ENCODE results near the gene ELF5. TPM values are rescaled to one million over a fixed set of nuclear protein-coding genes. Genes with fewer than 3 reads are reported as not detected.

ELF5 gene
- total RNA-seq, 2 donors from 2014 or later = 0.18 to 2.7 TPM

- TF ChIP-seq CTCF (IDR thresholded peaks at IDR 0.05) (no peak), POLR2AphosphoS5 (IDR thresholded peaks at IDR 0.05) (no peak), POLR2A (IDR thresholded peaks at IDR 0.05) (no peak)
- Histone ChIP-seq H3K36me3 (no peaks in the 10 kb centered on the region), H3K27me3 (replicated peaks; ENCODE audit: insufficient read depth) (no peaks in the 10 kb centered on the region), H3K27ac (no peak overlapping the region), H3K4me1 (replicated peaks) (no peaks in the 10 kb centered on the region), H3K4me3 (no peak overlapping the region), H3K9me3 (no peaks in the 10 kb centered on the region)
- no peak for DNase-seq (ENCODE audit: low spot score)
- 79% methylated on average over 3 of the region's 3 CpGs for WGBS
- intact Hi-C loops (cut with DNase I) = no loop called here
Measured at GRCh38 chr11:34552270-34552669, 38.7 kb upstream of the ELF5 start.

- H3K36me3 ChIP-seq = no peaks in the 10 kb centered on the region
- no peaks in the 10 kb centered on the region for H3K4me1 ChIP-seq (replicated peaks)
- no peaks in the 10 kb centered on the region for H3K27me3 ChIP-seq (replicated peaks; ENCODE audit: insufficient read depth)
- TF ChIP-seq CTCF (IDR thresholded peaks at IDR 0.05) (no peak), POLR2AphosphoS5 (IDR thresholded peaks at IDR 0.05) (no peak), POLR2A (IDR thresholded peaks at IDR 0.05) (no peak)
- no peak for DNase-seq (ENCODE audit: low spot score)
- no peak overlapping the region for H3K4me3 ChIP-seq
- H3K27ac ChIP-seq = no peak overlapping the region
- 66% methylated on average over 5 of the region's 5 CpGs for WGBS
- no peaks in the 10 kb centered on the region for H3K9me3 ChIP-seq
- intact Hi-C loops (cut with DNase I) = no loop called here
Measured at GRCh38 chr11:34549271-34549670, 35.7 kb upstream of the ELF5 start.

- Histone ChIP-seq H3K4me3 (no peak overlapping the region), H3K4me1 (replicated peaks) (no peaks in the 10 kb centered on the region), H3K9me3 (no peaks in the 10 kb centered on the region), H3K36me3 (no peaks in the 10 kb centered on the region), H3K27me3 (replicated peaks; ENCODE audit: insufficient read depth) (no peaks in the 10 kb centered on the region), H3K27ac (no peak overlapping the region)
- 95% methylated on average over 4 of the region's 4 CpGs for WGBS
- no peak for DNase-seq (ENCODE audit: low spot score)
- TF ChIP-seq POLR2AphosphoS5 (IDR thresholded peaks at IDR 0.05) = no peak
- TF ChIP-seq POLR2A (IDR thresholded peaks at IDR 0.05) = no peak
- no peak for TF ChIP-seq CTCF (IDR thresholded peaks at IDR 0.05)
- intact Hi-C loops (cut with DNase I) = no loop called here
Measured at GRCh38 chr11:34548278-34548677, 34.7 kb upstream of the ELF5 start.

- no peak overlapping the region for H3K27ac ChIP-seq
- intact Hi-C loops (cut with DNase I) = no loop called here
- WGBS = 43% methylated on average over 6 of the region's 6 CpGs
Measured at GRCh38 chr11:34546511-34547209, 33.1 kb upstream of the ELF5 start.

More at GRCh38 chr11:34546511-34547209, 33.1 kb upstream of the ELF5 start:
- no peak for DNase-seq (ENCODE audit: low spot score)
- Histone ChIP-seq H3K4me3 (no peak overlapping the region), H3K9me3 (no peaks in the 10 kb centered on the region), H3K27me3 (replicated peaks; ENCODE audit: insufficient read depth) (no peaks in the 10 kb centered on the region), H3K36me3 (no peaks in the 10 kb centered on the region), H3K4me1 (replicated peaks) (no peaks in the 10 kb centered on the region)
- no peak for TF ChIP-seq CTCF (IDR thresholded peaks at IDR 0.05)

Measured in prostate gland (tissue), 2 donors.